ENCODE data around the gene GYG1. TPM values are rescaled to one million over a fixed set of nuclear protein-coding genes. Genes with fewer than 3 reads are reported as not detected.

The GYG1 gene
- total and polyA plus RNA-seq, 2 of the 8 experiments (the other 6 are each of a cell fraction or from before 2014, with no cell fraction given), result 19.4 to 34.2 TPM

DNA sequence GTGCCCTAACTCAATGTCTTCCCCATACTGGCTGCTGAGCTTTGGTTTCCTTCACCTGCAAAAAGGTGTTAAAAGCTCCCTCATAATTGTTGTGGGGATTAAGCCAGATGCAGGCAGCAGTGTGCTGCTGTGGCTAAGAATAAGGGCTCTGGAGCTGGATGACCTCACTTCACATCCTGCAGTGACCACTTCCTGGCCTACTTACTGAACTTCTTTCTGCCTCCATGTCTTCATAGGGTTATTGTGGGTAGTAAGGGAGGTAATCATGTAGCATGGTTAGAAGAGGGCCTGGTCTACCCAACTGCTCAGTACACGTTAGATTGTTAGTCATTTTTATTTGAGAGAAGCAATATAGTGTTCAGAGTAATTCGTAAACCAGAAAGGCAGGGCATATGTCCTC, 18.4 kb downstream of the GYG1 start:
- Histone ChIP-seq H3K9ac (replicated peaks in 1 of 4; ENCODE audit: extremely low read depth in 1 of 4, low read depth in 3 of 4, low read length in 3 of 4) (no peak overlapping the region), H3K27ac (ENCODE audit: low read depth, low read length) (no peak overlapping the region), H3K79me1 (ENCODE audit: low read depth, low read length) (no peaks in the 10 kb centered on the region), H3K18ac (ENCODE audit: extremely low read depth, low read length) (no peak overlapping the region), H2AFZ (ENCODE audit: low read length) (no peak overlapping the region), H4K8ac (ENCODE audit: extremely low read depth, insufficient read depth, low read length) (no peak overlapping the region), H2BK120ac (replicated peaks; ENCODE audit: low read depth, low read length) (no peak overlapping the region), H2BK15ac (ENCODE audit: low read length) (no peak overlapping the region), H4K91ac (replicated peaks; ENCODE audit: insufficient read length, low read length) (no peak overlapping the region), H3K23ac (ENCODE audit: insufficient read length) (no peak overlapping the region), H2BK20ac (ENCODE audit: low read length) (no peak overlapping the region), H3K4me1 (replicated peaks in 1 of 4; ENCODE audit: control insufficient read depth in 3 of 4, insufficient read depth in 4 of 4, low read length in 3 of 4) (peaks cover 0 to 5% (median 2%) of the 10 kb centered on the region in 4 experiments; a peak in 2 of 7 replicates), H4K20me1 (replicated peaks in 1 of 2; ENCODE audit: control insufficient read depth in 1 of 2, insufficient read depth in 2 of 2, low read length in 2 of 2) (no peaks in the 10 kb centered on the region), H2AK5ac (ENCODE audit: low read depth, low read length) (no peak overlapping the region), H3K14ac (ENCODE audit: insufficient read length) (no peak overlapping the region), H3K56ac (replicated peaks; ENCODE audit: insufficient read length, low read depth, low read length) (no peak overlapping the region), H2BK12ac (ENCODE audit: low read depth, low read length) (no peak overlapping the region), H2BK5ac (ENCODE audit: low read depth, low read length) (no peak overlapping the region), H3K9me3 (ENCODE audit: insufficient read depth in 2 of 2, low read depth in 1 of 2, low read length in 1 of 2) (no peaks in the 10 kb centered on the region), H3K23me2 (ENCODE audit: low read depth, low read length) (no peaks in the 10 kb centered on the region), H3K4ac (replicated peaks; ENCODE audit: insufficient read length, low read depth, low read length) (no peak overlapping the region), H4K5ac (ENCODE audit: insufficient read length, low read depth, low read length) (no peak overlapping the region), H3K27me3 (replicated peaks in 1 of 4; ENCODE audit: control insufficient read depth in 3 of 4, extremely low read depth in 1 of 4, insufficient read depth in 3 of 4, low read length in 3 of 4) (no peaks in the 10 kb centered on the region), H3K4me2 (ENCODE audit: insufficient read depth in 1 of 2, low read depth in 2 of 2, low read length in 2 of 2) (no peak overlapping the region), H3K79me2 (ENCODE audit: control insufficient read depth in 1 of 2, insufficient read depth in 2 of 2, low read length in 2 of 2) (no peaks in the 10 kb centered on the region), H3K36me3 (ENCODE audit: control insufficient read depth in 2 of 4, insufficient read depth in 4 of 4, low read length in 3 of 4) (peaks cover 0 to 26% (median 7%) of the 10 kb centered on the region in 4 experiments; a peak in 4 of 8 replicates), H3K4me3 (ENCODE audit: extremely low read depth in 1 of 4, insufficient read depth in 2 of 4, low read depth in 3 of 4, low read length in 4 of 4) (no peak overlapping the region)
- 97% methylated on average over 2 of the region's 2 CpGs; no CpG with 5 or more reads in 1 of the 2 experiments for WGBS, 2 experiments (ENCODE audit: extremely low coverage in 1 of 2, insufficient coverage in 1 of 2, insufficient read length in 1 of 2, insufficient replicate concordance in 2 of 2, low coverage in 1 of 2, low lambda C conversion rate in 2 of 2, missing lambda C conversion rate in 1 of 2)
- ChIA-PET POLR2A (ENCODE audit: partially characterized antibody) (interaction anchor here (0.6 to 2.1 kb wide), 2 partner anchors 11 to 14 kb away, joined by 3 to 7 read pairs; no protein-coding TSS in a partner anchor), CTCF (ENCODE audit: partially characterized antibody) (interaction anchor here (1.1 to 1.6 kb wide), 3 partner anchors 11 to 264 kb away, joined by 3 to 5 read pairs (median 3); no protein-coding TSS in a partner anchor)
- FAIRE-seq (no peak), DNase-seq (ENCODE audit: low read depth in 1 of 2, low spot score in 2 of 2) (no peak)
- TF ChIP-seq CBX8 (IDR thresholded peaks at IDR 0.05; ENCODE audit: borderline replicate concordance, low read depth, low read length) (no peak), BRCA1 (IDR thresholded peaks at IDR 0.05; ENCODE audit: low read depth, low read length) (no peak), POU5F1 (IDR thresholded peaks at IDR 0.05; ENCODE audit: low read depth, low read length) (no peak), SUZ12 (IDR thresholded peaks at IDR 0.05; ENCODE audit: low read length) (no peak), SIRT6 (IDR thresholded peaks at IDR 0.05; ENCODE audit: low read length) (no peak), POLR2A (IDR thresholded peaks at IDR 0.05; ENCODE audit: control extremely low read depth in 1 of 2, low read depth in 2 of 2, low read length in 2 of 2) (no peak), KDM1A (IDR thresholded peaks at IDR 0.05; ENCODE audit: borderline replicate concordance, low read length) (no peak), CEBPB (IDR thresholded peaks at IDR 0.05; ENCODE audit: low read depth, low read length) (no peak), RBBP5 (IDR thresholded peaks at IDR 0.05; ENCODE audit: borderline replicate concordance, low read depth, low read length) (no peak), PHF8 (conservative IDR thresholded peaks at IDR 0.05; ENCODE audit: low read depth, low read length) (no peak), NRF1 (IDR thresholded peaks at IDR 0.05; ENCODE audit: low read depth, low read length) (no peak), ZNF274 (IDR thresholded peaks at IDR 0.05; ENCODE audit: borderline replicate concordance, extremely low read depth, low read length) (no peak), TEAD4 (IDR thresholded peaks at IDR 0.05; ENCODE audit: low read depth, low read length) (no peak), RFX5 (IDR thresholded peaks at IDR 0.05; ENCODE audit: borderline replicate concordance, low read depth, low read length) (no peak), KDM5A (IDR thresholded peaks at IDR 0.05; ENCODE audit: low read length) (no peak)
